PC-9 (cell line): ENCODE measurements around the gene HOXA4. TPM values are rescaled to one million over a fixed set of nuclear protein-coding genes. Genes with fewer than 3 reads are reported as not detected.

Experiments
- BruUV-seq: library from RNA; stranded (reverse); fragments of 400-500 nt; replicated peaks from 2 replicates; lab custom pipeline; 2021; lab: Mats Ljungman, UMichigan
- CTCF ChIA-PET: fragments of 300-600 bp; sonication (Branson Sonifier 250); formaldehyde crosslinking; loops from one replicate; lab custom pipeline; 2022; ENCODE audit warnings: antibody characterized with exemption; lab: Charles Lee
- POLR2A ChIA-PET: fragments of 300-600 bp; sonication (Branson Sonifier 250); formaldehyde crosslinking; loops from one replicate; lab custom pipeline; 2022; ENCODE audit warnings: antibody characterized with exemption; ENCODE audit not compliant: unreplicated experiment; lab: Charles Lee
- DNase-seq, 2 experiments: peaks; one replicate each; pipeline versions ENCODE4 v3.0.0 to v3.0.0-alpha.2; 2015 to 2022; ENCODE audit warnings: mixed read lengths in 1 of 2
- H2AFZ ChIP-seq: fragments of 200-600 bp; sonication (generic); 2 replicates; pipeline ENCODE4 v1.8.1; 2017; ENCODE audit warnings: antibody characterized with exemption
- H3F3A ChIP-seq: fragments of 200-600 bp; sonication (generic); 2 replicates; pipeline ENCODE4 v1.8.1; 2017; ENCODE audit warnings: antibody characterized with exemption, mild to moderate bottlenecking, low read depth; ENCODE audit not compliant: insufficient read depth
- H3K27ac ChIP-seq: fragments of 200-600 bp; sonication (generic); 2 replicates; pipeline ENCODE4 v1.6.1; 2016; ENCODE audit warnings: mixed run types
- H3K27me3 ChIP-seq: fragments of 200-600 bp; sonication (generic); 2 replicates; pipeline ENCODE4 v1.6.1; 2016; ENCODE audit warnings: low read depth, mixed run types; ENCODE audit not compliant: insufficient read depth
- H3K36me3 ChIP-seq: fragments of 200-600 bp; sonication (generic); 2 replicates; pipeline ENCODE4 v1.6.1; 2016; ENCODE audit warnings: low read depth, mixed run types
- H3K4me1 ChIP-seq: fragments of 200-600 bp; sonication (generic); replicated peaks from 2 replicates; pipeline ENCODE4 v1.6.1; 2016; ENCODE audit warnings: mixed run types; ENCODE audit not compliant: insufficient read depth
- H3K4me2 ChIP-seq: fragments of 200-600 bp; sonication (generic); 2 replicates; pipeline ENCODE4 v1.6.1; 2017; ENCODE audit warnings: mixed run types
- H3K4me3 ChIP-seq: fragments of 200-600 bp; sonication (generic); 2 replicates; pipeline ENCODE4 v1.6.1; 2016; ENCODE audit warnings: mixed run types
- H3K79me2 ChIP-seq: fragments of 200-600 bp; sonication (generic); 2 replicates; pipeline ENCODE4 v1.6.1; 2017; ENCODE audit warnings: low read depth, mixed run types
- H3K9me2 ChIP-seq: fragments of 200-600 bp; sonication (generic); 2 replicates; pipeline ENCODE4 v1.8.1; 2017; ENCODE audit warnings: mild to moderate bottlenecking; ENCODE audit not compliant: insufficient read depth
- H3K9me3 ChIP-seq: fragments of 200-600 bp; sonication (generic); 2 replicates; pipeline ENCODE4 v1.8.1; 2016; ENCODE audit warnings: low read depth; ENCODE audit not compliant: insufficient read depth
- H4K20me1 ChIP-seq: fragments of 200-600 bp; sonication (generic); 2 replicates; pipeline ENCODE4 v1.8.1; 2017; ENCODE audit not compliant: insufficient read depth
- CTCF ChIP-seq: fragments of 200-600 bp; sonication (generic); conservative IDR thresholded peaks from 2 replicates; pipeline ENCODE4 v1.6.1; 2017; ENCODE audit warnings: mixed run types, antibody characterized with exemption, mild to moderate bottlenecking, moderate library complexity
- EZH2 ChIP-seq: fragments of 200-600 bp; sonication (generic); IDR thresholded peaks from 2 replicates; pipeline ENCODE4 v1.8.0; 2017; ENCODE audit warnings: antibody characterized with exemption, low read depth
- intact Hi-C: fragments of 100-400 bp; cut with micrococcal nuclease; formaldehyde crosslinking; loops from one replicate; pipeline ENCODE4 v1.10.0; 2022; ENCODE audit not compliant: unreplicated experiment
- total RNA-seq: library from RNA; stranded (reverse); gene quantifications from 2 replicates; pipeline ENCODE4 v1.2.3, GENCODE V29; 2021

Gene HOXA4
- total RNA-seq, 1 experiment from 2014 or later: not detected

DNA sequence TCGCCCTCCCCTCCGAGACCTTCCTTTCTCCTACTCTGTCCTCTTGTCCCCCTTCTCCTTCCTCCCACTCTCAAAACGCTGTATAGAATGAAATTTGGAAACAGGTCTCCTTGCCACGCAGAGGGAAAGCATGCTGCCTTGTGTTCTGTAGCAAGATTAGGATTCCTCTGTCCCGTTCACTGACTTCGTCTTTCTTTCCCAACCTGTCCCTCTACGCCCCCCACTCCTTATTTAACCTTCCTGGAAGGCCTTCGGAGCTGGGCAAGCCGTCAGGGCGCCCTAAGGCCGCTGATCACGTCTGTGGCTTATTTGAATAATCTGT is 33.4 kb upstream of the HOXA4 start:
- Histone ChIP-seq H3K27me3 (no peaks in the 10 kb centered on the region), H3K27ac (no peak overlapping the region), H3K4me1 (0 out of 2 replicates have a peak, but pooled peaks cover 9% of the 10 kb centered on the region), H3K9me3 (no peaks in the 10 kb centered on the region), H2AFZ (no peak overlapping the region), H3F3A (peaks cover 28% of the 10 kb centered on the region), H3K36me3 (no peaks in the 10 kb centered on the region), H4K20me1 (no peaks in the 10 kb centered on the region), H3K4me2 (no peak overlapping the region), H3K79me2 (no peaks in the 10 kb centered on the region), H3K4me3 (no peak overlapping the region), H3K9me2 (no peaks in the 10 kb centered on the region)
- no TSS peak for BruUV-seq
- TF ChIP-seq EZH2 (no peak), CTCF (no peak)
- DNase-seq: no peak
- ChIA-PET POLR2A (no interaction called here), CTCF (no interaction called here)
- intact Hi-C loops: loop anchor here (5.0 to 10.0 kb wide), 3 partner anchors 931 to 1597 kb away; no protein-coding TSS in a partner anchor

DNA sequence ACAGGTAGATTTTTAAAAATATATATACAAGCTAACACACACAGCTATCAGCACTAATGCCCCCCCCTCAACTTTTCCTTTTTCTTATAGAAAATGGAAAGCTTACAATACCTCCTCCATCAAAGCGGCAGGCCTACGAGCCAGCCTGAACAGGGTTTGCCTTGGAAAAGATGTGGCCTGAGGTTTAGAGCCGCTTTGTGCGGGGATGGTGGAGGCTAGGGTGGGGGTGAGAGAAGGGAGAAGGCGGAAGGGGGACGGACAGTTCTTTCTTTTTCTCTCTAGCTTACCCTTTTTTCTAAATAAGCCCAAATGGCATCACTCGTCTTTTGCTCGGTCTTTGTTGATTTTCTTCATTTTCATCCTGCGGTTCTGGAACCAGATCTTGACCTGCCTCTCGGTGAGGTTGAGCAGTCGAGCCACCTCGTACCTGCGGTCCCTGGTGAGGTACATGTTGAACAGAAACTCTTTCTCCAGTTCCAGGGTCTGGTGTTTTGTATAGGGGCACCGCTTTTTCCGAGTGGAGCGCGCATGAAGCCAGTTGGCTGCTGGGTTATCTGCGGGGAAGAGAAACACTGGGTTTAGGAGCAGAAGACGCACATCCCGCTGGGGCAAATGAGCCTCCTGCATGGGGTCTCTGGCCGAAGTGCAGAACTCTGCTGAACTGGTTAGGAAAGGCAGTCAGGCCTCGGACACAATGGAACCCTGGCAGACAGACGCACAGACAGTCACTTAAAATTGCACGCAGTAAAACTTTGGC is 32.9 kb upstream of the HOXA4 start:
- Histone ChIP-seq H3K79me2 (no peaks in the 10 kb centered on the region), H4K20me1 (no peaks in the 10 kb centered on the region), H3F3A (peaks cover 26% of the 10 kb centered on the region), H3K9me3 (no peaks in the 10 kb centered on the region), H2AFZ (no peak overlapping the region), H3K4me2 (no peak overlapping the region), H3K36me3 (no peaks in the 10 kb centered on the region), H3K4me1 (0 out of 2 replicates have a peak, but pooled peaks cover 3% of the 10 kb centered on the region), H3K4me3 (no peak overlapping the region), H3K9me2 (no peaks in the 10 kb centered on the region), H3K27ac (no peak overlapping the region), H3K27me3 (no peaks in the 10 kb centered on the region)
- TF ChIP-seq CTCF: no peak
- TF ChIP-seq EZH2: no peak
- POLR2A ChIA-PET: interaction anchor here (0.6 kb wide), 1 partner anchor 786 kb away, joined by 5 read pairs; no protein-coding TSS in a partner anchor
- intact Hi-C loops: loop anchor here (5.0 to 10.0 kb wide), 3 partner anchors 931 to 1596 kb away; no protein-coding TSS in a partner anchor
- no peak for DNase-seq
- no TSS peak for BruUV-seq
- CTCF ChIA-PET: interaction anchor here (0.9 to 3.1 kb wide), 3 partner anchors 404 to 794 kb away, joined by 3 to 24 read pairs (median 11); no protein-coding TSS in a partner anchor

- Histone ChIP-seq H3K4me2 (no peak overlapping the region), H3K4me3 (no peak overlapping the region), H3K4me1 (0 out of 2 replicates have a peak, but pooled peaks cover 3% of the 10 kb centered on the region), H3K27ac (no peak overlapping the region), H3K27me3 (no peaks in the 10 kb centered on the region), H3K36me3 (no peaks in the 10 kb centered on the region), H3K79me2 (no peaks in the 10 kb centered on the region), H3K9me3 (no peaks in the 10 kb centered on the region), H2AFZ (no peak overlapping the region), H3F3A (peaks cover 18% of the 10 kb centered on the region), H3K9me2 (no peaks in the 10 kb centered on the region), H4K20me1 (no peaks in the 10 kb centered on the region)
- BruUV-seq: no TSS peak
- intact Hi-C loops: loop anchor here (5.0 to 10.0 kb wide), 3 partner anchors 932 to 1595 kb away; no protein-coding TSS in a partner anchor
- DNase-seq: no peak
- no peak for TF ChIP-seq EZH2
- no peak for TF ChIP-seq CTCF
- ChIA-PET CTCF (interaction anchor here (0.9 to 3.1 kb wide), 4 partner anchors 403 to 794 kb away, joined by 3 to 24 read pairs (median 7); no protein-coding TSS in a partner anchor), POLR2A (interaction anchor here (0.6 to 0.7 kb wide), 2 partner anchors 786 to 1011 kb away, joined by 5 read pairs; partner anchors contain the start of gene NFE2L3)
Measured at GRCh38 chr7:27162561-27163287, 32.2 kb upstream of the HOXA4 start.
